GM11168 (cell line): ENCODE data around the gene SLC39A2.

Experiments
- in situ Hi-C: fragments of 300-500 bp; cut with MboI; formaldehyde crosslinking; loops from one replicate; pipeline ENCODE4 v1.12.0; 2022; ENCODE audit warnings: low sequenced_read_pairs; ENCODE audit not compliant: unreplicated experiment

The SLC39A2 gene

GRCh38 chr14:21023174-21023573 lies 24.1 kb downstream of the SLC39A2 start:
- in situ Hi-C loops, result no loop called here

- in situ Hi-C loops, result no loop called here
Observed at GRCh38 chr14:21023817-21024584, 24.9 kb downstream of the SLC39A2 start.

- in situ Hi-C loops, result no loop called here
Observed at GRCh38 chr14:21024585-21025370, 25.7 kb downstream of the SLC39A2 start, which contains the start of gene NDRG2. Gene NDRG2, minus strand, starts transcription at chr14:21025061. Its CDS starts 1,746 bp downstream, at chr14:21023315.

- in situ Hi-C loops, result no loop called here
Observed at GRCh38 chr14:21025371-21026273, 26.5 kb downstream of the SLC39A2 start.

GRCh38 chr14:21026274-21026987 lies 27.3 kb downstream of the SLC39A2 start:
- in situ Hi-C loops, result no loop called here

GRCh38 chr14:21026988-21027315 lies 27.9 kb downstream of the SLC39A2 start:
- in situ Hi-C loops, result no loop called here

GRCh38 chr14:21029917-21030316 lies 30.8 kb downstream of the SLC39A2 start, which contains the start of gene TPPP2:
Gene TPPP2, plus strand, starts transcription at chr14:21030217. Its CDS starts 365 bp downstream, at chr14:21030582.
- in situ Hi-C loops, result no loop called here

GRCh38 chr14:21030531-21030930 lies 31.4 kb downstream of the SLC39A2 start:
- in situ Hi-C loops, result no loop called here

- in situ Hi-C loops, result no loop called here
Observed at GRCh38 chr14:21032326-21033132, 33.4 kb downstream of the SLC39A2 start.

GRCh38 chr14:21033133-21033698 lies 34.1 kb downstream of the SLC39A2 start:
- in situ Hi-C loops, result no loop called here

GRCh38 chr14:21034707-21035106 lies 35.6 kb downstream of the SLC39A2 start, which contains the start of gene RNASE13:
Gene RNASE13, minus strand, starts transcription at chr14:21034807. Its CDS starts 519 bp downstream, at chr14:21034288.
- in situ Hi-C loops, result no loop called here

- in situ Hi-C loops, result no loop called here
Observed at GRCh38 chr14:21036751-21037150, 37.7 kb downstream of the SLC39A2 start.

GRCh38 chr14:21037156-21037555 lies 38.1 kb downstream of the SLC39A2 start:
- in situ Hi-C loops, result no loop called here

- in situ Hi-C loops, result no loop called here
Observed at GRCh38 chr14:21038441-21039422, 39.6 kb downstream of the SLC39A2 start.

- in situ Hi-C loops, result no loop called here
Observed at GRCh38 chr14:21039585-21040369, 40.7 kb downstream of the SLC39A2 start.

GRCh38 chr14:21040370-21040925 lies 41.4 kb downstream of the SLC39A2 start:
- in situ Hi-C loops, result no loop called here
